ENCODE measurements around the gene MUC4. TPM values are rescaled to one million over a fixed set of nuclear protein-coding genes. Genes with fewer than 3 reads are reported as not detected.
"Not testable (repeated sequence)": the region's sequence is repeated elsewhere in the genome, so short reads cannot be mapped to it uniquely, and the experiment has no call there.

The MUC4 gene
- total RNA-seq, 1 donor from 2014 or later = not detected

DNA sequence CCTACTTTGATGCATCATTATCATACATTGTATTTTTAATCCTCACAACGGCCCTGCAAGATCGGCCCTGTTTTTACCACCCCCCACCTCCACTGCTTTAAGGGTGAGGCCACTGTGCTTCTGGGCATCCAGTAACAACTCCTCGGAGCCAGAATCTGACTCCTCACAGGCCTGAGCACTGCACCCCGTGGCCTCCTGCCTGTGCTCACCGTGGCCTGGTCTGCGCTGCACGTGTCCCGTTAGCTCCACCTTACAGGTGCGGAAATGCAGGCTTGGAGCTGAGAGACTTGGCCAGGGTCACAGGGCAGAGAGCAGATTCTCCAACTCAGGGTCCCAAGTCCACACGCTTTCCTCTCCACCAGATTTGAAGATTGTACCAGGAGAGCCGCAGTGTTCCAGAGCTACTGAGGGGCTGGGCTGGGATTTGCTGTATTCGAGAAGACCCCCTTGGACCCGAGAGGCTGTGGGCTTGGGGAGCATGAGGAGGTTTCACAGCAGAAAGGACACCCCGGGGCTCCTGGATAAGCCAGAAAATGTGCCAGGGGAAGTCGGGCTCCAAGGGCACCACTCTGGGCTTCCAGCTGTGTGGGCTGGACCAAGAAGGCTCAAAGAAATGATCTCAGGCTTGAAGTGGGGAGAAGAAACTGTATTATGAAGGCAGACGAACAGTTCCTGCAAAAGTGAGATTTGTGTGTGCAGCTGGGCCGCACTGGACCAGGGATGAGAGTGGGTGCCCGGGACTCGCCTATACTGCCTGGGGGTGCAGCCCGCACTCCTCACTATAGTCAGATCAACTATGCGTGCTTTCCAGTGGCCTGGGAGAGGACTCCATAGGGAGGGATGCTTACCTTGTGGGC lies 89.4 kb downstream of the MUC4 start:
- H3K36me3 Mint-ChIP-seq (ENCODE audit: low read depth); H3K9me3 Mint-ChIP-seq (ENCODE audit: low read depth); H3K4me1 Mint-ChIP-seq (ENCODE audit: low read depth); H3K27ac Mint-ChIP-seq (ENCODE audit: unreplicated experiment); H3K4me3 Mint-ChIP-seq (ENCODE audit: unreplicated experiment): not testable (repeated sequence)
- DNase-seq (ENCODE audit: low spot score) = peak; percentile 77
- peaks cover 15% of the 10 kb centered on the region for H3K27me3 Mint-ChIP-seq (ENCODE audit: low read depth)

DNA sequence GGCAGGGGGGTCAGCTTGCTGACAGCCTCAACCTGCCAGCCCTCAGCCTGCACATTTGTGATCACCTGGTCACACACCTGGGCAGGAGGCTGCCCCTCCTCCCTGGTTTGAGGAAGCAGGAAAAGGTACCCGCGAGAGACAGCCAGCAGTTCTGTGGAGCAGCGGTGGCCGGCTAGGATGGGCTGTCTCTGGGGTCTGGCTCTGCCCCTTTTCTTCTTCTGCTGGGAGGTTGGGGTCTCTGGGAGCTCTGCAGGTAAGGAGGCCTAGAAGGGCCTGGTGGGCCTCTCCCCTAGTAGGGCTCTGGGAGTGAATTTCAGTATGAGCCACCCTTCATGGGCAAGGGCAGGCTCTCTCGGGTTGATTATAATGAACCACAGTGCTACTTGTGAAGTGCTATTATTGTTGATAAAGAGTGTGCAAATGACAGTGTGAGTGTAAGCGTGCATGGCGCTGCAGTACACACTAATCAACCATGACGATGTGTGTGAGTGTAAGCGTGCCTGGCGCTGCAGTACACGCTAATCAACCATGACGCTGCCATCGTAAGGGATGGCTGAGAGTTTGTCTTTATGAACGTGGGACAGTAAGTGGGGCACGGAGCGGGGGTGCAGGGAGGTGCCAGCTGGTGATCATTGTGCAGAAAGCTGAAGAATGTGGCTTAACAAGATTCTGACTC lies 90.8 kb downstream of the MUC4 start, which contains the start of gene MUC20:
MUC20 (plus strand) TSS at position 148 of the 676 bp plus-strand sequence; CDS start at position 178, 30 bp downstream.
- H3K36me3 Mint-ChIP-seq (ENCODE audit: low read depth); H3K9me3 Mint-ChIP-seq (ENCODE audit: low read depth); H3K4me1 Mint-ChIP-seq (ENCODE audit: low read depth); H3K27ac Mint-ChIP-seq (ENCODE audit: unreplicated experiment); H3K4me3 Mint-ChIP-seq (ENCODE audit: unreplicated experiment): not testable (repeated sequence)
- DNase-seq (ENCODE audit: low spot score) = peak; percentile 89
- H3K27me3 Mint-ChIP-seq (ENCODE audit: low read depth) = peaks cover 25% of the 10 kb centered on the region

DNA sequence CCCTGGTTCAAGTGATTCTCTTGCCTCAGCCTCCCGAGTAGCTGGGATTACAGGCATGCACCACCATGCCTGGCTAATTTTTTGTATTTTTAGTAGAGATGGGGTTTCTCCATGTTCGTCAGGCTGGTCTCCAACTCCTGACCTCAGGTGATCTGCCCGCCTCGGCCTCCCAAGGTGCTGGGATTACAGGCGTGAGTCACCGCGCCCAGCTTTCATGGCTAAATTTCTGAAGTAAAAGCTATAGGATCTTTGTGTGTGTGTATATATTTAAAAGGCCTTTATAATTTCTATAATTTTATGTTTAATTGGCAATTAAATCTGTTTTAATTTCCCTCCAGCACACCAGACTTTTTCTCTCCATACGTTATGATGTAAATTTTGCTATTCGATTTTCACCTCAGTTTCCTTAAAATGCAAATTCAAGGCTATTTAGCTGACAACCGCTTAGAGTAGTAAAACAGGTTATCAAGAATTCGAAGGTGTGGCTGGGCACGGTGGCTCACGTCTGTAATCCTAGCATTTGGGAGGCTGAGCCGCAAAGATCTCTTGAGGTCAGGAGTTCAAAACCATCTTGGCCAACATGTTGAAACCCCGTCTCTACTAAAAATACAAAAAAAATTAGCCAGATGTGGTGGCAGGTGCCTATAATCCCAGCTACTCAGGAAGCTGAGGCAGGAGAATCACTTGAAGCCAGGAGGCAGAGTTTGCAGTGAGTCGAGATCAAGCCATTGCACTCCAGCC lies 92.0 kb downstream of the MUC4 start:
- peaks cover 12% of the 10 kb centered on the region for H3K36me3 Mint-ChIP-seq (ENCODE audit: low read depth)
- H3K27me3 Mint-ChIP-seq (ENCODE audit: low read depth) = peaks cover 25% of the 10 kb centered on the region
- H3K4me3 Mint-ChIP-seq (ENCODE audit: unreplicated experiment); H3K27ac Mint-ChIP-seq (ENCODE audit: unreplicated experiment); H3K4me1 Mint-ChIP-seq (ENCODE audit: low read depth); H3K9me3 Mint-ChIP-seq (ENCODE audit: low read depth): not testable (repeated sequence)
- DNase-seq (ENCODE audit: low spot score) = peak; percentile 34

DNA sequence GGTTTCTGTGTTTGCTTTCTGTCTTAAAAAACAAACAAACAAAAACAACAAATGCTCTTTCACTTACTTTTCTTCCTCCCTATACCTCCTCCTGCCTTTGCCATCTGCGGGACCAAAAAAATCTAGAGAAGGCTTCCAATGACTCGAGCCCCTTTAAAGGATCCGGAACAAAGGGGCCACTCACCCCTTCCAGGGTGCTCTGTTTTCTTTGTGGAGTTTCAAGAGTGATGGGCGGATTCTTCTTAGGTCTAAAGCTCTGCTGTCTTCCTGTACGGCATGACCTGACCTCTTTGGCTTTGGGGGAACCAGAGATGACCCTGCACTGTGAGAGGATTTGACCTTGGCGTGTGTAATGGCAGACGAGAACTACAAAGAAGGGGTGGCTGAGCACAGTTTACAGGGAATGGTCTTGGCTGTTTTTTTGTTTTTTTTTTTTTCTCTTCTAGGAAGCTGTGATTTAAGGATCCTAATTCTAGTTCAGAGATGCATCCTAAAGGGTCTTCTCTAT lies 93.2 kb downstream of the MUC4 start:
- Mint-ChIP-seq H3K9me3 (ENCODE audit: low read depth) (no peaks in the 10 kb centered on the region), H3K27ac (ENCODE audit: unreplicated experiment) (no peak overlapping the region), H3K4me3 (ENCODE audit: unreplicated experiment) (no peak overlapping the region), H3K36me3 (ENCODE audit: low read depth) (peaks cover 16% of the 10 kb centered on the region), H3K4me1 (ENCODE audit: low read depth) (no peaks in the 10 kb centered on the region), H3K27me3 (ENCODE audit: low read depth) (peaks cover 25% of the 10 kb centered on the region)
- TF ChIP-seq, protein P1, sequence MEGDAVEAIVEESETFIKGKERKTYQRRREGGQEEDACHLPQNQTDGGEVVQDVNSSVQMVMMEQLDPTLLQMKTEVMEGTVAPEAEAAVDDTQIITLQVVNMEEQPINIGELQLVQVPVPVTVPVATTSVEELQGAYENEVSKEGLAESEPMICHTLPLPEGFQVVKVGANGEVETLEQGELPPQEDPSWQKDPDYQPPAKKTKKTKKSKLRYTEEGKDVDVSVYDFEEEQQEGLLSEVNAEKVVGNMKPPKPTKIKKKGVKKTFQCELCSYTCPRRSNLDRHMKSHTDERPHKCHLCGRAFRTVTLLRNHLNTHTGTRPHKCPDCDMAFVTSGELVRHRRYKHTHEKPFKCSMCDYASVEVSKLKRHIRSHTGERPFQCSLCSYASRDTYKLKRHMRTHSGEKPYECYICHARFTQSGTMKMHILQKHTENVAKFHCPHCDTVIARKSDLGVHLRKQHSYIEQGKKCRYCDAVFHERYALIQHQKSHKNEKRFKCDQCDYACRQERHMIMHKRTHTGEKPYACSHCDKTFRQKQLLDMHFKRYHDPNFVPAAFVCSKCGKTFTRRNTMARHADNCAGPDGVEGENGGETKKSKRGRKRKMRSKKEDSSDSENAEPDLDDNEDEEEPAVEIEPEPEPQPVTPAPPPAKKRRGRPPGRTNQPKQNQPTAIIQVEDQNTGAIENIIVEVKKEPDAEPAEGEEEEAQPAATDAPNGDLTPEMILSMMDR (IDR thresholded peaks at IDR 0.05) = no peak
- DNase-seq (ENCODE audit: low spot score) = peak; percentile 13

DNA sequence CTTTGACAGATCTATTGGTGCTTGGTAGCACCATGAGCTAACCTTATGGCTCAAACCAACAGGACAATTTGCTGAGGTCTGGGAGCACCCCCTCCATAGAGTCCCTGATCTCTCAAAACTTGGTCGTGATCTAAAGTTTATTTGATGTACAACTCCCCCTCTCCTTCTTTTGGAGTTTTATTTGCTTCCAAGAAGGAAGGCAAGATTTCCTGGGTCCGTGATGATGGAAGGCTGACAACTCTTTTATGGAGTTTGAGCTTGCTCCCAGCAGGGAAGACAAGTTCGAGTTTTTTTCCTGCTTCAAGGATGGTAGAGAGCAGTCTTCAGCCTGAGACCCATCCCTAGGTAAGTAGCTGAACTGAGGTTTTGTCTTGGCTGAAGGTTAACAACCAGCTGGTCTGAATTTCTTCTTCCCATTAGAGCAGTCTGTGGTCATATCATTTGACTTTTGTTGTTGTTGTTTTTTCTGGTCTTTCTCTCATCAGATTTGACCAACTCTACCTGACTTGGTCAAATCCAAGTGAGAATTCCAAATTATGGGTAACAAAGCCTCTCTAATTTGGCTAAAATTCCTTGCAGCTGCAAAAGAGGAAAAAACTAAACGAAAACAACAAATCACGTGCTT lies 93.8 kb downstream of the MUC4 start:
- Mint-ChIP-seq H3K27ac (ENCODE audit: unreplicated experiment) (no peak overlapping the region), H3K4me1 (ENCODE audit: low read depth) (no peaks in the 10 kb centered on the region), H3K9me3 (ENCODE audit: low read depth) (no peaks in the 10 kb centered on the region), H3K36me3 (ENCODE audit: low read depth) (peaks cover 16% of the 10 kb centered on the region), H3K4me3 (ENCODE audit: unreplicated experiment) (no peak overlapping the region), H3K27me3 (ENCODE audit: low read depth) (peaks cover 25% of the 10 kb centered on the region)
- TF ChIP-seq, protein P1 (IDR thresholded peaks at IDR 0.05) = no peak
- DNase-seq (ENCODE audit: low spot score) = peak; percentile 1

DNA sequence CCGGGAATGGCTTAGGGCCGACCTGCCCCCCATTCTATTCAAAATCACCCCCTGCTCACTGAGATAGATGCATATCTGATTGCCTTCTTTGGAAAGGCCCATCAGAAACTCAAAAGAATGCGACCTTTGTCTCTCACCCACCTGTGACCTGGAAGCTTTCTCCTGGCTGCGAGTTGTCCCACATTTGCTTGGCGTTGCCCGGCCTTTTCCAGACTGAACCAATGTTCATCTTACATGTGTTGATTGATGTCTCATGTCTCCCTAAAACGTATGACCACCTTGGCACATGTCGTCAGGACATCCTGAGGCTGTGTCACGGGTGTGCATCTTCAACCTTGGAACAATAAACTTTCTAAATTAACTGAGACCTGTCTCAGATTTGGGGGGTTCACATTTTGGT lies 94.3 kb downstream of the MUC4 start:
- no peaks in the 10 kb centered on the region for H3K9me3 Mint-ChIP-seq (ENCODE audit: low read depth)
- H3K4me3 Mint-ChIP-seq (ENCODE audit: unreplicated experiment) = no peak overlapping the region
- peaks cover 25% of the 10 kb centered on the region for H3K27me3 Mint-ChIP-seq (ENCODE audit: low read depth)
- no peaks in the 10 kb centered on the region for H3K4me1 Mint-ChIP-seq (ENCODE audit: low read depth)
- TF ChIP-seq, protein P1 (IDR thresholded peaks at IDR 0.05) = no peak
- DNase-seq (ENCODE audit: low spot score) = peak; percentile 70
- no peak overlapping the region for H3K27ac Mint-ChIP-seq (ENCODE audit: unreplicated experiment)
- peaks cover 16% of the 10 kb centered on the region for H3K36me3 Mint-ChIP-seq (ENCODE audit: low read depth)

Measured in chondrocyte (in vitro differentiated cells).